Sigmoid colon (tissue), 7 donors: ENCODE results near the gene ITK. TPM values are rescaled to one million over a fixed set of nuclear protein-coding genes. Genes with fewer than 3 reads are reported as not detected.
"Not testable (repeated sequence)": the region's sequence is repeated elsewhere in the genome, so short reads cannot be mapped to it uniquely, and the experiment has no call there.

ENCODE experiments used
- DNase-seq: peaks from one replicate; pipeline ENCODE4 v3.0.0-alpha.2; 2019
- H3K27ac ChIP-seq, 4 donors: fragments of 200-600 bp; sonication (generic); one replicate each; pipeline ENCODE4 v1.5.1; 2016 to 2019; ENCODE audit warnings: mild to moderate bottlenecking in 1 of 4
- H3K27me3 ChIP-seq, 3 donors: fragments of 200-600 bp; sonication (generic); one replicate each; pipeline ENCODE4 v1.5.1; 2019; ENCODE audit warnings: mild to moderate bottlenecking in 1 of 3
- H3K36me3 ChIP-seq, 4 donors: fragments of 200-600 bp; sonication (generic); one replicate each; pipeline ENCODE4 v1.5.1; 2016 to 2019
- H3K4me1 ChIP-seq, 4 donors: fragments of 200-600 bp; sonication (generic); one replicate each; pipeline ENCODE4 v1.5.1; 2017 to 2019
- H3K4me3 ChIP-seq, 4 donors: fragments of 200-600 bp; sonication (generic); one replicate each; pipeline ENCODE4 v1.5.1; 2017 to 2019; ENCODE audit warnings: mild to moderate bottlenecking in 2 of 4, moderate library complexity in 1 of 4
- H3K9me3 ChIP-seq, 4 donors: fragments of 200-600 bp in 3 of 4; sonication (generic) in 3 of 4; one replicate each; pipeline versions ENCODE4 v1.5.1 to v1.6.1; 2013 to 2019
- CTCF ChIP-seq, 4 experiments: fragments of 450-650 bp in 3 of 4; fragments of 200-600 bp in 1 of 4; IDR thresholded peaks; one replicate each; pipeline ENCODE4 v1.5.1; 2016 to 2019; ENCODE audit warnings: antibody characterized with exemption in 4 of 4, mild to moderate bottlenecking in 3 of 4, moderate library complexity in 2 of 4
- EP300 ChIP-seq, 4 donors: sonication (generic); formaldehyde crosslinking; IDR thresholded peaks; one replicate each; pipeline ENCODE4 v1.6.1; 2017; ENCODE audit warnings: antibody characterized with exemption in 4 of 4
- POLR2A ChIP-seq, 2 donors: fragments of 450-650 bp; IDR thresholded peaks; one replicate each; pipeline ENCODE4 v1.6.1; 2016; ENCODE audit warnings: antibody characterized with exemption in 2 of 2, mild to moderate bottlenecking in 2 of 2, moderate library complexity in 2 of 2
- POLR2AphosphoS5 ChIP-seq, 4 donors: sonication (generic); formaldehyde crosslinking; IDR thresholded peaks; one replicate each; pipeline ENCODE4 v1.6.1; 2017; ENCODE audit warnings: antibody characterized with exemption in 4 of 4
- WGBS, 2 donors: extraction: QIAGEN DNeasy Blood & Tissue Kit; methylation state at CpG; one replicate each; pipeline ENCODE4 v1.1.7; 2013; 5-methylcytosine and 5-hydroxymethylcytosine counted together
- intact Hi-C: fragments of 100-400 bp; cut with DNase I; formaldehyde crosslinking; loops from one replicate; pipeline ENCODE4 v1.15.1; 2023
- polyA plus RNA-seq, 3 donors: library from polyadenylated mRNA; stranded (reverse); fragments of 200-250 nt; gene quantifications; one replicate each; pipeline ENCODE4 v1.2.3, GENCODE V29; 2013
- total RNA-seq, 4 donors: library from RNA; depleted of rRNA; stranded (reverse); fragments of >200 nt; gene quantifications; one replicate each; pipeline ENCODE4 v1.1.0, GENCODE V29; 2016
- donor health status: healthy with polysubstance abuse.
- donor health status: Bipolar disorder and iron deficiency.
- donor health status: healthy.

Gene ITK
- total and polyA plus RNA-seq, 7 donors, result 0.60 to 15.1 (median 1.5) TPM

DNA sequence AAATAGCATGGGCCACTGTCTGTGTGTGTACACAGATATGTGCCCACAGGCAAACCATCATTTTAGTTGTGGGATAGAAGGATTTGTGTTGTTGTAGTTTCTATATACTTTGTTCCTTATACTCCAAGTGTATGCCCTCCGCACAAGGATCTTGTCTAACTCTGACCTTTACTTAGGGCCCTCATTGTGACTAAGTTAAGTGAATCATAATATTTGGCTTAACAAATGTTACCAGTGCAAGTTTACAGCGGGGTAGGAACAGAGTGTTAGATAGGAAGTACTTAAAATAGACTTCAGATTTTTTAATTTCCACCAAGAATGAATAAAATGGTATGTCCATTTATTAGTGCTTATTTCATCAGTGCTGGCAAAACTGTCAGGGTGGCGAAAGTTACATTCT is 55.8 kb downstream of the ITK start:
- 92 to 94% methylated on average over 3 of the region's 3 CpGs for WGBS, 2 donors
- Histone ChIP-seq H3K9me3 (no peaks in the 10 kb centered on the region), H3K4me1 (no peaks in the 10 kb centered on the region), H3K27ac (no peak overlapping the region), H3K27me3 (no peaks in the 10 kb centered on the region), H3K36me3 (no peaks in the 10 kb centered on the region), H3K4me3 (no peak overlapping the region)
- intact Hi-C loops, result no loop called here
- no peak for DNase-seq
- TF ChIP-seq POLR2AphosphoS5 (IDR thresholded peaks at IDR 0.05) (no peak), CTCF (IDR thresholded peaks at IDR 0.05) (no peak), EP300 (IDR thresholded peaks at IDR 0.05) (no peak), POLR2A (IDR thresholded peaks at IDR 0.05) (no peak)

- no peaks in the 10 kb centered on the region for H3K36me3 ChIP-seq
- H3K4me3 ChIP-seq, result no peak overlapping the region
- no peaks in the 10 kb centered on the region for H3K27me3 ChIP-seq
- WGBS, 2 donors, result 92 to 93% methylated on average over 4 of the region's 4 CpGs
- TF ChIP-seq CTCF (IDR thresholded peaks at IDR 0.05) (no peak), POLR2AphosphoS5 (IDR thresholded peaks at IDR 0.05) (no peak), EP300 (IDR thresholded peaks at IDR 0.05) (no peak), POLR2A (IDR thresholded peaks at IDR 0.05) (no peak)
- DNase-seq, result no peak
- intact Hi-C loops, result no loop called here
- no peaks in the 10 kb centered on the region for H3K9me3 ChIP-seq
- H3K4me1 ChIP-seq, result no peaks in the 10 kb centered on the region
- H3K27ac ChIP-seq, result no peak overlapping the region
These were observed 60.8 kb downstream of the ITK start for GRCh38 chr5:157241483-157241882.

DNA sequence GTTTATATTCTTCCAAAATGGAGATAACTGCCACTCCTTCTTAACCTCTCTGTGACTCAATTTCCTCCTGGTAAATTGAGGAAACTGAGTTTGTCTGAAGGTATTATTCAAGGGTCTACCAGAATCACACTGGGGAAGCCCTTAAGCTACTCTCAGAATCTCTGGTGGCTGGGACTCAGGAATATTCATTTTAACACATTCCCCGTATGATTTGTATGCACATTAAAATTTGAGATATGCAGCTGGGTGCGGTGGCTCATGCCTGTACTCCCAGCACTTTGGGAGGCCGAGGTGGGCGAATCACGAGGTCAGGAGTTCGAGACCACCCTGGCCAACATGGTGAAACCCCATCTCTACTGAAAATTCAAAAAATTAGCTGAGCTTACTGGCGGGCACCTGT is 64.1 kb downstream of the ITK start:
- H3K27ac ChIP-seq, H3K36me3 ChIP-seq, intact Hi-C loops, DNase-seq, H3K4me3 ChIP-seq, H3K4me1 ChIP-seq, H3K27me3 ChIP-seq, H3K9me3 ChIP-seq: not testable (repeated sequence)
- WGBS, 2 donors, result 74 to 82% methylated on average over 7 of the region's 7 CpGs

DNA sequence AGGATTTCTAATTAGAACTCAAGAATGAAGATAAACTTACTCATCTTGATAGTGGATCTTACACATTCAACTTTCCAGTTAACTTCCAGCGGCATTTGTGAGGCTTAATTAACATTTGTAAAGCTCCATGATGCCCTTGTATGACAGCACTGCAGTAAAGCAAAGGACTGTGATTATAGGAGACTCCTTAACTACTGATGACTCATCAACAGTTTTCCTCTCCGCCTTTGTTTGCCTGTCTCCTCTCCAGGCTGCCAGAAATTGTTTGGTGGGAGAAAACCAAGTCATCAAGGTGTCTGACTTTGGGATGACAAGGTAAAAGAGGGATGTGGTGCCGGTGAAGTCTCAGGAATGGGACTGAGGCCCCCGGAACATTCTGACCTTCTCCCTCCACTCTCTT is 64.8 kb downstream of the ITK start:
- H3K27me3 ChIP-seq, result no peaks in the 10 kb centered on the region
- no peak for DNase-seq
- H3K4me1 ChIP-seq, result no peaks in the 10 kb centered on the region
- no peak overlapping the region for H3K4me3 ChIP-seq
- H3K27ac ChIP-seq, result no peak overlapping the region
- no peaks in the 10 kb centered on the region for H3K9me3 ChIP-seq
- WGBS, 2 donors, result 39 to 73% methylated on average over 4 of the region's 4 CpGs
- TF ChIP-seq POLR2A (IDR thresholded peaks at IDR 0.05) (no peak), EP300 (IDR thresholded peaks at IDR 0.05) (no peak), CTCF (IDR thresholded peaks at IDR 0.05) (no peak), POLR2AphosphoS5 (IDR thresholded peaks at IDR 0.05) (no peak)
- intact Hi-C loops, result no loop called here
- H3K36me3 ChIP-seq, result no peaks in the 10 kb centered on the region

DNA sequence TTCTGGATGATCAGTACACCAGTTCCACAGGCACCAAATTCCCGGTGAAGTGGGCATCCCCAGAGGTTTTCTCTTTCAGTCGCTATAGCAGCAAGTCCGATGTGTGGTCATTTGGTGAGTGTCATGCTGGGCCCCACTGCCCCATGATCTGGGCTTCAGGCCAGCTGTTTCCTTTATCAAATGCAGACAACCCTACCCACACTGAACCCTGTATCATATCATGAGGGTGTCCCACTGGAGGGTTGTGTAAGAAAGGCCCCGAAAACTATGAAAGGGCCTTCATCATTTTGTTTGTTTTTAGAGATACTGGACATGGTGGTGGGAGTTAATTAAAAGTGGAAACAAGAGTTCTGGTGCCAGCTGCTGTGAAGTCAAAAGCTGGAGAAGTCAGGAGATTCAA is 65.2 kb downstream of the ITK start:
- intact Hi-C loops, result no loop called here
- 64 to 88% methylated on average over 4 of the region's 4 CpGs for WGBS, 2 donors
- DNase-seq, result no peak
- no peak overlapping the region for H3K4me3 ChIP-seq
- no peak for TF ChIP-seq POLR2A (IDR thresholded peaks at IDR 0.05)
- no peak for TF ChIP-seq POLR2AphosphoS5 (IDR thresholded peaks at IDR 0.05)
- TF ChIP-seq CTCF (IDR thresholded peaks at IDR 0.05), result no peak
- TF ChIP-seq EP300 (IDR thresholded peaks at IDR 0.05), result no peak
- H3K27ac ChIP-seq, result no peak overlapping the region
- no peaks in the 10 kb centered on the region for H3K9me3 ChIP-seq
- no peaks in the 10 kb centered on the region for H3K4me1 ChIP-seq
- H3K27me3 ChIP-seq, result no peaks in the 10 kb centered on the region
- no peaks in the 10 kb centered on the region for H3K36me3 ChIP-seq
